DMS79 (cell line): ENCODE measurements around the gene POU3F3.

Source experiments
- DNase-seq: peaks from one replicate; lab custom pipeline; 2025; lab: John Stamatoyannopoulos, UW

POU3F3 gene

DNA sequence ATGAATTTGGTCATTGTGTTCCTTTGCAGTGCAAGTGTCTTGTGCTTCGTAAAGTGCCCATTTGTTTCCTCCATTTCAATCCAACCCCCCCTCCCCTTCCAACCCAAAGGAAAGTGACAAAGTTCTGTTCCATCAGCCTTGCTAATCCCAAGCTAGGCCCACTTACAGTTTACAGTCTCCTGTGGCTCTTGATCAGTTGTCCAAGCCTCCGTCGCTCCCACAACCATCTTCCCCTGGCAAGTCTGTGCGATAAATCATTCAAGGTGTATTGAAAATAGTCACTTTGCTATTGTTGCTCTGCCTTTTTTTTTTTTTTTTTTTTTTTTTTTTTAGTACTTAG lies 6.5 kb downstream of the POU3F3 start:
- DNase-seq, result no peak

DNA sequence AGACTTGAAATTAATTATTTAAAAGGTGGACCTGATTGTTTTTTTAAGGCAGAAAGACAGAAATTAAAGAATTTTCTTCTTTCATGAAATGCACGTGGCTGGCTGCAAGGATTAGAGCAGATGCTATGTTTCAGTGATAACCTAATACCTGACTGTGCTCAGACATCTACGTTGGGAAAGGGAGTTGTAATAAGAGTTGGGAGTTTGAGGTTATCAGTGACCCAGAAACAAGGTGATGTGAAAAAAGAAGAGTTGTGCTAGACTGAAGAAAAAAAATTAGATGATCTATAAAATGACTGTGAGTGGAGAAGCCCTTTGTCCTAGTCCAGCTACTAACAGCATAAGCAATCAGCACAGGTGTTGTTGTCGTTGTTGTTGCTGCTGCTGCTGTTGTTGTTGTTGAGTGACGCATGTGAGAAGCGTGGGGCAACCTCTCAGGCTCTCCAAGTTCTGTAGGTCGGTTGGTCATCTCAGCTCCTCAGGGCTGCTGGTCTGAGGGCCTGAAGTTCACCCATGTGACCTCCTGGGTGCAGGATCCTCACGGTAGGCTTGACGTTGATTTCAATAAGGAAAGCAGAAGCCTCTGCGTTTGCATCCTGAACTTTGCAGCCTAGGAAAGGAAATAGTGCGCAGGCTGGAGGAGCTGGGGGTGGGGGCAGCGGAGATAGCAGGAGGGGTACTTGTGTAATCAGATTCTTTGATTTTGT lies 7.6 kb downstream of the POU3F3 start:
- DNase-seq, result no peak

DNA sequence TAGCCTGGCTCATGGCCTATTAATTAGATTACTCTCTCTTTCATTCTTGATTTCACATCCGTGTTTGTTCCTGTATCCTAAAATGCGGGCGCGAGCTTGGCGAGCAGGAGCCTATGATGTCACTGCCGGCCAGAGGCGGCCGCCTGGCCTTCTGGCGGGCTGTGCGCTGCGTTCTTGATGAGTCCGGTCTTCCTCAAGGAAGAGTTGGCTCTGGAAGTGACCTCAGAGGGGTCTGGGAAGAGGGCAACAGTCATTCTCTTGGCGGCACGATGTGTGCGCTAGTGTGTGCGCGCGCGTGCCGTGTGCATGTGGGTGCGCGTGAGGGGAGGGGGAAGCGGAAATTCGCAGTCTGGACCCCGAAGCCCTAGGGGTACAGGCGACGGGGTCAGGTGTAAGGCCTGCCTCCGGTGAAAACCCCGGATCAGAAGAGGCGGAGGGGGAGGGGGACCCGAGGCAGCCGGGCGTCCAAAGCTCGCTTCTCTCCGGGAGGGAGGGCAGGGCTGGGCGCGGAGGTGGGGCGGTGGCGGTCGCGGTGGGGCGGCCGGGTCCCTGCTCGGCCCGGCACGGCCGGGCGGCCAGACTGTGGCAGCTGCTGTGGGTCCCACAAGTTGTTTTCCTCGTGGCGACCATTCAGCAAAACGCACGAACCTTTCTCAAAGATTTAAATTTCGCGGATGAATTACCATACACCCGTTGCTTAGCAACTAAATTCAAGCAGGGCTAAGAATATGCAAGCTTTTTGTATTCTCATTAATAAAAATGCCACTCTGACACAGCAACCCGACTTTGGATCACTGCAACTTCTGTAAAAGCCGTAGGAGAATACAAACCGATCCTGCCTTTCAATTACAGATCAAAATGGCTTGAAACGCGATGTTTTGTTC lies 8.4 kb downstream of the POU3F3 start:
- no peak for DNase-seq

DNA sequence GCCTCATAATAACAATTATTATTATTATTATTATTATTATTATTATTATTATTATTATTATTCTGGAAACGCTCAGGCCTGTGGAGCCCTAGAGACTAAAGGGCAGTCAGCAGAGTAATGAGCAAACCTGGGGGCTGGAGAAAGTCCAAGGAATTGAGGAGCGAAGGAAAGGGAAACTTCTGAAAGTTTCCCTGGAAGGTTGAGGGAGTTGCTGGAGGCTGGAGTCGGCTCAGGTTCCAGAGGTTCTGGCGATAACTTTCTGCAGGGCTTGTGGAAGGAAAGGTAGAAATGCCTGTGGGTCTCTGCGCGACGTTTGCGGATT lies 9.2 kb downstream of the POU3F3 start:
- no peak for DNase-seq

DNA sequence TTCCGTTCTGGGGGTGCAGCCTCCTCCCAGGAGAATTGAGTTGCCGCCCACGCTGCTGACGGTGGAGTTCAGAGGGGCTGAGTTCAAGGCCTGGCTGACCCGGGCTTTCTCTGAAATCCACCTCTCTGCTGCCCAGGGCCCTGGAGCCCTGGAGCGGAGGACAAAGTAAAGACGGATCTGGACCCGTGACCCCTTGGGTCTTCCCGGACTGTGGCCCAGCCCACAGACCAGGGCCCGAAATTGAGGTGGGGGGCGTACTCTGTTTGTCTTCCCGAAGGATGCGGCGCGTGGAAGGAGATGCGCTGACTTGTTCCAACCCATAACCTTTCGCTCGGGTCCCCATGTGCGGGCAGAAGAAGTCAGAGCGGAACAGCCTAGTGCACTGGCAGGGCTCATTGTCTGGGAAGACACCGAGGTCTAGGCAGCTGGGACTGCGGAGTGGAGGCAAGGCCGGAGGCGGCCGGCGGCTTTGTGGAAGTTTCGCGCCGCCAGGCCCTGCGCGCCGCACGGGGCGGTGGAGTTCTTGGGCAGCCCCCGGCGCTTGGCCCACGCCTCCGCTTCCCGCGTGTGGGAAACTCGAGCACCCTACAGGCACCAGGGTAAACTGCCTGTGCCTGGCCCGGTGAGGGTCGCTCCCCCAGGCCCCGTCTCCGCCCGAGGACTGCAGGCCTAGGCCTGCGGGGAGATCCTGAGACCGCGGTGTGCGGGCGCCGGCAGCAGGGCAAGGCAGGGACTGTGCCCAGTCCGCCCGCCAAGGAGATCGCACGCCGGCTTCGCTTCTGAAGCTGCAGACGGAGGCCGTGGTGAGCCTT lies 9.8 kb downstream of the POU3F3 start:
- DNase-seq, result no peak

DNA sequence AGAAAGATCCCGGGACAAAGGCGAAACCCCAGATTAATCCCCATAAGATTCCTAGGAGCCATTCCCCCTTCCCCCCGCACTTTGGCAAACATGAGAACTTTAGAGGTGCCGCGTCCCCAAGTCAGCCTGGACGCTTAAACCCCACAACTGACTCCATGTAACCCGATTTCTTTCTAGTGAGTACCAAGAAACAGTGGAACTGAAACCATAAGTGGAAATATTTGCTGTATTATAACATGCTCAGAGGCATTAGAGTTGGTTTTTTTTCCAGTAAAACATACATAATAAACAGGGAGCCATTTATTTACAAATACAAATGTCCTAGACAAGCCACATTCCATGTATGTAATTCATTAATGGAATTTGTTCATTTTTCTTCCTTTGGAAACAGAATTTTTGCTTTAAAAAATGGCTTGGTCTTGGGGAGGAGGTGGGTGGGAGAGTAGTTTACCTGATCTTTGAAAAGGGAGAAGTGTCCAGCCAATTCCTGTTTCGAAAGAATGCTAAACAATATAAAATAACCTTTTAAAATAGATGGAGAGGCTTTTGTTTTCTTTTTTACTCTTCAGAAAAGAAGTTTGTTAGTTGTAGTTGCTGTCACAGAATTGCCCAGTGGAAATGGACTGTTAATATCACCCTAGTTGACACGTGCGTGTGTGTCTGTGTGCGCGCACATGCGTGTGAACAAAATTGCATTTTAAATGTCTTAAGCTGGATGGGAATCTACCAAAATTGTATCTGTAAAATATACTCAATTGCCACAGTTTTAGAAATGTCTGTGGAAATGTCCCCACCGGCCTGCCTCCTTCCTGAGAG lies 10.6 kb downstream of the POU3F3 start:
- DNase-seq, result no peak

DNA sequence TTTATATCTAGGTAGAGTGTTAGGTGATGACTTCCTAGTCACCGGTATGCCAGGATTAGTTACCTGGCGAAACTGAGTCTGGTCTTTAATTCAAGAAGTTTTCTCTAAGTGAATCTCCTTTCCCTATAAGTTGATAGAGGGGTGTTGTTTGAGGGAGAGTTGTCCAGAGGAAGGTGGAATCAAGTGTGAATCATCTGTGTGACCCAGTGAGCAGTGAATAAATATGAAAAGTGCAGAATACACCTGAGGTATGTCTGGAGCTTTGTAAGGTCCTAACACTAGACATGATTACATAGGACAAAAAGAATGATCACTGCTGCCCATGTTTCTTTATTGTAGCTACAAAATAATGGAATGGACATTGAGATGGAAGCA lies 11.2 kb downstream of the POU3F3 start:
- no peak for DNase-seq

DNA sequence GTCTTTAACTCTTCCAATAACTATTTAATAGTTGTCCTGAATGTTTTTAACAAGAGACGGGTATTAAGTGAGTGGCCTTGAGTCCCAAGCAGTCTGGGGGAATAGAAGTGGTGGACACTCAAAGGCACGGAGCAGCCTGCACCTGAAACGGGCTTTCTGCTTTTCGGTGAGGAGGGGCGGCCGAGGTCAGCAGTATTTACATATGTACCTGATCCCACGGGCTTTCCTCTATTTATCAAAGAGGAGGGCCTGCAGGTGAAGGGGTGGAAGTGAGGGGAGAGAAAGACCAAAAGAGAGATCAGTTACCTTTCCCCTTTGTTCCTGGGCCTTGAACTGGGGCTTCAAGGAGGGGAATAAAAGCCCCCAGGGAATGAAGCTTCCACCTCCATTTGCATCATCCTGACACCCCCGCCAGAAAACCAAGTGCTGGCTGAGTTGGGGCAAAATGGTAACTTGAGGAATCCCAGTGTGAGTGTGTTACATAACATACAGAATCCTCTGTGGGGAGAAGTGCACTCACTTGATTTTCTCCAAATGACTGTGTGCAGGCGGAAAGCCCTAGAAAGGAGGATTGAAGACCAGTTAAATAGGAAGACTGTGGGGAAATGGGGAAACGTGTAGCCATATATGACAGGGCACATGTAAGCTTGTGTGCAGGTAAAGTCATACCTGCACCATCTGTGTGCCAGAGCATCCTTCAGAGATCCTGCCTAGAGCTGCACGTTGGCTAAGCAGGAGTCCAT lies 12.4 kb downstream of the POU3F3 start:
- no peak for DNase-seq

DNA sequence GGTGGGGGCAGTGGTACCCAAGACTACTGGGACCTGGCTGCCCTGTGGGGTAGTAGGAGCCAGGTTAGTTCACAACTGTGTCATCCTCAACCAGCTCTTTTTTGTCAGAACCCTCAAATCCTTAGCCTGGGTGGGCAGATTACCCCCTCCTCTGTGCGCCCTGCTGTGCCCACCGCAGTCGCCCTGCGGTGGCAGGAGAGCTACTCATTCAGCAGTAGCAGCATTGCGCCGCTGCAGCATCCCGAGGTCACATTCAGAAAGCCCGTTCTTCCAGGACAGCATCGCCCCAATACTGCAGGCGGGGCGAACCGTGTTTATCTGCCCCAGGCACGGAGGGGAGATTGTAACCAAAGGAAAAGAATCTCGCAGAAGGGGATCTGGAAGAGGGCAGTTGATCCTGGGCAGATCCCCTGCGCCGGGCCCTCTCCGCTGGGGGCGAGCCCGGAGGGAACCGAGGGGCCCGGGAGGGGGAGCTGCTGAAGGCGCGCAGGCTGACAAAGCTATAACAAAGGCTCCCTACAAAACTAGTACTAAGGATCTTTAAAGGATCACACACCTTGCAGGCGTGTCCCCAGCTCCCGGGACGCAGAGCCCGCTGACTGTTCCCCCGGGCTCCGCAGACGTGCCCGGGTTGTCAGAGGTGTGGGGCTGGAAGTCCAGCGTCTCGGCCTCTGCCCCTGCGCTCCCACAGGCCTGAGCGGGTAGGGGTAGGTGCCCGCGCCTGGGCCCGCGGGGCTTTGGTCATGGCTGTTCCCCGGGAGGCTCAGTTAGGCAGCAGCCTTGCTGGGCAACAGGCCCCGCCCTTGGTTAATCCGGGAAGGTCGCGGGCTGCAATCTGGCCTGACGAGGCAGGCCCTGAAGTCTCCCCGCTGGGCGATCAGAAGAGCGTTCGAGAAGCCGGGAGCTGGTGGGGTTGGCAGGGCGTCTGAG lies 13.2 kb downstream of the POU3F3 start:
- DNase-seq, result no peak

DNA sequence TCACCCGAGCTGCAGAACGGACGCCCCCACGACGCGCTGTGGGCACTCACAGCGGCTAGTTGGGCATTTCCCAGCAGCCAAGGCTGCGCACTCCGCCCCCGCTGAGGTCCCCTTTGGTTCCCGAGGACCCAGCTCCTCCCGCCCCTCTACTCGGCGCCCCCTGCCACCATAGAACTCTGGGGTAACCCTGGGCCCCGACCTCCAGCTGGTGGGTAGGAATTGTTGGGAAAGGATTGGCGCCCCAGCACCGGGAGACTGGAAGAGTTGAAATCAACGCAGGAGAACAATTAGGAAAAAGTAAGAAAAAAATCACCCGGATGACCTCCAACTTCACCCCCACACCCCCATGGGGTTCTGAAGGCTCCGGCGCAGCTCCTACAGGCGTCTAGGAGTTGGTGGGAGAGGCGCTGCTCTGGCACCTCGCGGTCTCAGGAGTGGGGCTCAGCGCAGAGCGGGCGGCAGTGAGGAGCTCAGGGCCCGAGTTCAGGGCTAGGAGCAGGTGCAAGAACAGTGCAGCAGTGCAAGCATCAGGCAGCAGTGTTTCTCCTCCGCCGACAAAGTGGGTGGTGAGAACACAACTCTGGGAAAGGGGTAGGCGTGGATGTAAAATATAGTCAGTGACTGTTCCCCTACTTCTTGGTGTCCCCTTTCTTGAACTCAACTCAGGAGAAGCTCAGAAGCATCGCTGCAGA lies 14.0 kb downstream of the POU3F3 start:
- no peak for DNase-seq

DNA sequence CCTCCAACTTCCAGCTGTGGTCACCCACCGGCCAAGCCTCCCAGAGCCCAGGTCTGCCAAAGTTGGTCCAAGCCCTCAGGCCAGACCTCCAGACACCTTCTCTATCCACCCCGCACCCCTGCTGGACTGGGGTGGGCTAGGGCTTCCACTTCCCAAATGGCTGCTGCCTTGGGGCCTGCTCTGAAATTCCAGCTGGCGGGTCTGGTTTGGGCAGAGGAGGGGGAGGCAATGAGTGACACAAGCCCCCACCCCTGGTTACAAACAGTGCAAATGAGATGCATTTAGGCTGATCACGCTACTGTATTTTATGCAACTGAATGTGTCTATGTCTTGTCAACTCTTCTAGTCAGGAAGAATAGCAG lies 14.6 kb downstream of the POU3F3 start:
- DNase-seq, result no peak

DNA sequence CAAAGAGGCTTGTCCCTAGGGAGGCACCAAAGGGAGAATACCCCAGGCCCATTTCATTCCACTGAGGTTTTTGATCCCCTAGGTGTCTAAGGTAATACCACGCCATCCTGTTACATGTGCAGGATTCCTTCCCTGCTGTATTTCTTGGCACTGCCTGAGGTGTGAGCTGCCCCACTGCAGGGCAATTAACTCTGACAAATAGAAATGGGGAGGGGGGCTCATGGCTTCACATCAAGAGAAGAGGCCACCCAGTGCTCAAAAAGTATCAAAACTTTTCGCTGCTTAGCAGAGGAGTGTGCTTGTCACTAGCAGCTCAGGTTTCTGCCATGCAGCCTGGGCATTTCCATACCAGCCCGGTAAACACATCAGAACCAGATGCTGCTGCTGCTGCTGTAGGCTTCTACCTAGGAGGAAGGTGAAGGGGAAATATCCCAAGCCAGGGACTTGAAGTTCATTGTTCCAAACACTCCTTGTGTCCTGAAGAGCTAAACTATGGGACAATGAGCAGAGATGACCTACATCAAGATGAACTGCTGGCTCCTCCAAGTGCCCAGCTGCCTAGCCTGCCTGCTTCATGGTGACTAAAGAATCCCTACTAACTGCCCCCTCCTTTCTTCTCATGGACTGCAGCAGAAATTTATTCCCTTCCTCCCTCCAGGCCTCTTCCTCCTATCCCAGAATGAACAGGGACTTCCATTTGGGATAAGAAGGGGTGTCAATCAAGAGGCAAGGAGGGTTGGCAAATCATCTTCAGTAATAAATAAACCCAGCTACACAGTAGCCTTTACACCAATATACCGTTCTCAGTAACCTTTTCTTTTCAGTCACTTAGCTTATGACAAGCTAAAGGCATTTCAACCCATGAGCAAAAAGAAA lies 16.4 kb downstream of the POU3F3 start:
- no peak for DNase-seq

DNA sequence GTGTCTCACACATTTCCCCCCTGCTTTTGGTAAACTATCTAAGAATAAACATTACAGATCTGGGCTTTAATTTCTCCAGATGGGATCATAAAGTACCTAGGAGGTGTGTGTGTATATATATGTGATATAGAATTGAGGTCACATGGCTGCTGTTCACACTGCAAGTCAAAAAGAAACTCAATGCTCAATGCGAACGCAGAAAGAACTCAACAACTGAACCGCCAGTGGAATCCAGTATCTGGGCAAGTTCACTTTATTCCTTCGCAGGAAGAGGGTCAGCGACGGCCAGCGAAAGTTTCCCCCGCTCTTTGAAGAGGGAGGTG lies 17.7 kb downstream of the POU3F3 start:
- no peak for DNase-seq

DNA sequence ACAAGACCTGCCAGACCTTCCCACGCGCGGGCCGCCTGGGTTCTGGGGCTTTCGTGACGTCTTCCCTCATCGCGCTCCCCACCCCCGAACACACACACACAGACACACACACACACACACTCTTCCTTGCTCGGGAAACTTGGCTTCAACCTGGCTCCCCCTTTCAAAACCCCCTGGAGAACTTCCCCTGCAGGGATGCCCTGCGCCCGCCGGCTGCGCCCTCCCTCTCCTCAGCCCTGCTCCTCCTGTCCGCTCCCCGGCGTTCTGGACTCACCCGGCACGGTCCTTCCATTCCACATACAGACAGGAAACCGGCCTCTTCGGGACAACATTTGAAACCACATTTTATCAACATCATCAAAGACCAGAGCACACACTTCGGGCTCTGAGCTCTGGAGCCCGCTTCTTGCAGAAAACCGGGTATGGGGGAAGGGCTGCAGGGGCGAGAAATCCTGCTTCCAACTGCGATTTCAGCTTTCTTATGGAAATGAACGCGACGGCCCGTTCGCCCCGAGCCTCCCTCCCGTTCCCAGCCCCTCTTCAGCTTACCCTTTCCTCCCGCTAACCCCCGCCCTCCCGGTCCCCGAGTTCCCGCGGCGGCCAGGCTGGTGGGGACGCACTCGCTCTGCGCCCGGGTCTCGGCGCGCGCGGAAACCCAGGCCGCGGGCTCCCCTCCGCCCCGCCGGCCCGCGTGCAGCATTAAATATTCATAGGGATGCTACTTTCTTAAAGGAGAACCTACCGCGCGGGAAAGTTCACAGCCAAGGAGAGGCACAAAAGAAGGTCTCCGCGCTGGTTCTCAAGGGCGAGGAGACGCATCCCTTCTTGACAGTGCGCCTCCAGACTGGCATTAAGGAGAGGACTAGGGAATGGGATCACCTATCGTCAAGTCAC lies 18.3 kb downstream of the POU3F3 start:
- DNase-seq, result no peak

DNA sequence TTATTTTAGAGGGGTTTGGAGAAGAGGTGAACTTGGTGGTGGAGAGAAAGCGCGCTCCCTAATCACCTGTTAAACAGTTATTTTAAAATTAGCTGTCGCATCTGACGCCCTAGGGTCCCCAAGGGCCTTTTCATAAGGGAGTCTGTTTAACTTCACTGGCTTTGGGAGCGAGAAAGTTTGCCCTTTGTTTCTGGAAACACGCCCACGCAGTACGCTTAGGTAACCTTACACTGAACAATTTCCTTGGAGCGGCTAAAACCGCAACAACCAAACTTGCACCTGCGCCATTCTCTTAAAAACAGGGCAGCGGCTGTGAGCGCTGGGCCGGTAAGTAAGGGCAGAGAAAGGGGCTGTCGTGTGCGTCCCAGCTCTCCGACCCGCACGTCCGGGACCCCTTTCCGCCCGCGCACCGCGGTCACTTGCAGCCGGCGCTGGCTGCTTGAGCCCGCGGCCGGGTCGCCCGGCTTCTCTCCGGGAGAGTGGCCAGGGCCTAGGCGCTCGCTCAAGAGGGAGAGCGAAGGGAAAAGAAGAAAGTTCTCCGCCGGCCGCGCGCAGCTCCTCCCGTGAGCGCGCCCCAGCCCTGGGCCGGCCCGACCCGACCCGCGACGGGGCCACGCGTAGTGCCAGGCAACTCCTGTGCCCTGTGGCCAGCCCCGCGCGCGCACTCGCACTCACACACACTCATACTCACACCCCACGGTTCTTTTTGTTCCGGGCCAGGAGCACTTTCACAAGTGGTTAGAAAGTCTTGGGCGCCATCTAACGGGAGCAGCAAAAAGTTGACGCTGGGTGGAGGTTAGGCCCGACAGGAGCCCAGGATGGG lies 19.2 kb downstream of the POU3F3 start:
- peak; percentile 7 for DNase-seq

DNA sequence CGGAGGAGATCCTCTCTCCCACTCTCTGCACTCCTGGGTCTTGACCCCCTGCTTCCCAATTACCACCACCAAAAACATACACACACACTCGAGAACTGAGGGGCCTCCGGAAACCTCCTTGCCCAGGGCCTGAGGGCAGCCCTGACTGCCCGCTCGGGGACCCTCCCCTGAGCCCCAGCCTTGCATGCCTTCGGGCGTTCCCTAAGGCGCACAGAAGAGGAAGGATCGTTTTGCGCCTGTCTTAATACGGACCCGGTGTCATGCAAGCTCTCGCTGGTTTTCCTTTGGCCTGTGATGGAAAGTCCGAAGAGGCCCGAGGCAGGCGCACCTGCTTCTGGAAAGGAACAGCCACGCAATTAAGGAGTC lies 19.8 kb downstream of the POU3F3 start:
- no peak for DNase-seq

DNA sequence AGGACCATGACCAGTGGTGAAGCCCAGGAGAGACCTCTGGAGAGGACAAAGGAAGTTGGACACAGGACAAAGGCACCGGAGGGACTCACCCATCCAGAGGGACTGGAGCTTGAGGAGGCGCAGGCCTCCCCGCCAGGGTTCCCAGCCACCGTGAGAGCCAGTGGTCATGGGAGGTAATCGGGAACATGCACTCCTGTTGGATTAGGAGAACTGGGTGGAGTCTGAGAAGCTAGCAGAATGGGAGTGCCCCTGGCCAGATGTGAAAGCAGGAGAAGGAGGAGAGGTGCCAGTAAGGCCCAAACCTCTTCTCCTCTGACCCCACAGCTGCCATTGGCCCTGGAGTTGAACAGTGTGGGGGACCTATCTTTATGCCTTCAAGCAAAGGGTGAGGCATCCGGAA lies 20.3 kb downstream of the POU3F3 start:
- no peak for DNase-seq
